ENCODE measurements around the gene FBXL20.
"Not testable (repeated sequence)": the region's sequence is repeated elsewhere in the genome, so short reads cannot be mapped to it uniquely, and the experiment has no call there.

The FBXL20 gene

GRCh38 chr17:39252788-39253460 lies 148.5 kb downstream of the FBXL20 start:
- no peak for DNase-seq (ENCODE audit: low read depth in 2 of 2, low spot score in 1 of 2)

- no peak for DNase-seq (ENCODE audit: low read depth in 2 of 2, low spot score in 1 of 2)
Observed at GRCh38 chr17:39251997-39252396, 149.4 kb downstream of the FBXL20 start.

GRCh38 chr17:39250076-39250475 lies 151.3 kb downstream of the FBXL20 start:
- DNase-seq (ENCODE audit: low read depth in 2 of 2, low spot score in 1 of 2) = not testable (repeated sequence)

GRCh38 chr17:39246274-39246673 lies 155.2 kb downstream of the FBXL20 start:
- DNase-seq (ENCODE audit: low read depth in 2 of 2, low spot score in 1 of 2) = no peak

- peak; percentile 83 to 84 for DNase-seq (ENCODE audit: low read depth in 2 of 2, low spot score in 1 of 2)
Observed at GRCh38 chr17:39244600-39245570, 156.5 kb downstream of the FBXL20 start.

- DNase-seq (ENCODE audit: low read depth in 2 of 2, low spot score in 1 of 2) = no peak
Observed at GRCh38 chr17:39244016-39244599, 157.3 kb downstream of the FBXL20 start.

- DNase-seq (ENCODE audit: low read depth in 2 of 2, low spot score in 1 of 2) = no peak
Observed at GRCh38 chr17:39243155-39243554, 158.3 kb downstream of the FBXL20 start.

GRCh38 chr17:39240631-39241030 lies 160.8 kb downstream of the FBXL20 start:
- DNase-seq (ENCODE audit: low read depth in 2 of 2, low spot score in 1 of 2) = no peak

- DNase-seq (ENCODE audit: low read depth in 2 of 2, low spot score in 1 of 2) = peak in 1 of 2 donors; percentile 48
Observed at GRCh38 chr17:39239640-39240314, 161.6 kb downstream of the FBXL20 start.

GRCh38 chr17:39238311-39238972 lies 163.0 kb downstream of the FBXL20 start:
- peak; percentile 38 to 67 for DNase-seq (ENCODE audit: low read depth in 2 of 2, low spot score in 1 of 2)

GRCh38 chr17:39237586-39237985 lies 163.8 kb downstream of the FBXL20 start:
- DNase-seq (ENCODE audit: low read depth in 2 of 2, low spot score in 1 of 2) = no peak

GRCh38 chr17:39236981-39237441 lies 164.4 kb downstream of the FBXL20 start:
- no peak for DNase-seq (ENCODE audit: low read depth in 2 of 2, low spot score in 1 of 2)

- DNase-seq (ENCODE audit: low read depth in 2 of 2, low spot score in 1 of 2) = no peak
Observed at GRCh38 chr17:39236450-39236927, 164.9 kb downstream of the FBXL20 start.

- DNase-seq (ENCODE audit: low read depth in 2 of 2, low spot score in 1 of 2) = no peak
Observed at GRCh38 chr17:39235555-39236449, 165.6 kb downstream of the FBXL20 start.

GRCh38 chr17:39231591-39232551 lies 169.6 kb downstream of the FBXL20 start:
- DNase-seq (ENCODE audit: low read depth in 2 of 2, low spot score in 1 of 2) = peak in 1 of 2 donors; percentile 29

- DNase-seq (ENCODE audit: low read depth in 2 of 2, low spot score in 1 of 2) = no peak
Observed at GRCh38 chr17:39231091-39231561, 170.3 kb downstream of the FBXL20 start.

- no peak for DNase-seq (ENCODE audit: low read depth in 2 of 2, low spot score in 1 of 2)
Observed at GRCh38 chr17:39230361-39230760, 171.1 kb downstream of the FBXL20 start.

GRCh38 chr17:39229274-39229913 lies 172.0 kb downstream of the FBXL20 start:
- no peak for DNase-seq (ENCODE audit: low read depth in 2 of 2, low spot score in 1 of 2)

All from stimulated activated CD8-positive, alpha-beta memory T cell treated with anti-CD3 and anti-CD28 coated beads, Interleukin-4, amount 100 ng/mL, for 1 hour (primary cell).